Naive thymus-derived CD8-positive, alpha-beta T cell (primary cell): ENCODE data around the gene IL1R2. TPM values are rescaled to one million over a fixed set of nuclear protein-coding genes. Genes with fewer than 3 reads are reported as not detected.
"Not testable (repeated sequence)": the region's sequence is repeated elsewhere in the genome, so short reads cannot be mapped to it uniquely, and the experiment has no call there.

Source experiments
- ATAC-seq, 2 donors: fragments of 150-1000 bp; cut with Tn5 transposase in 1 of 2; sonication (Bioruptor Pico), chemical (Tn5 transposase) in 1 of 2; 1 replicate in 1 of 2; 2 replicates in 1 of 2; pipeline ENCODE4 v1.10.0; 2021; ENCODE audit warnings: mild to moderate bottlenecking in 2 of 2, moderate library complexity in 2 of 2
- POLR2A ChIA-PET: fragments of 350-600 bp; sonication (Branson Sonifier 250); formaldehyde crosslinking; loops from one replicate; lab custom pipeline; 2021; ENCODE audit warnings: antibody characterized with exemption; lab: Charles Lee
- DNase-seq, 10 donors: peaks; one replicate each; pipeline versions ENCODE4 v3.0.0 to v3.0.0-alpha.2; 2020 to 2022
- H3K27ac Mint-ChIP-seq, 10 donors: one replicate each; pipeline ENCODE4 v1.8.0; 2020 to 2022; ENCODE audit warnings: mild to moderate bottlenecking in 10 of 10, mixed read lengths in 10 of 10, moderate library complexity in 4 of 10, inconsistent platforms in 1 of 10
- H3K27me3 Mint-ChIP-seq, 5 donors: one replicate each; pipeline ENCODE4 v1.8.0; 2021 to 2022; ENCODE audit warnings: mixed read lengths in 5 of 5
- H3K36me3 Mint-ChIP-seq, 3 donors: one replicate each; pipeline ENCODE4 v1.8.0; 2020 to 2022; ENCODE audit warnings: mixed read lengths in 3 of 3, mild to moderate bottlenecking in 2 of 3, inconsistent platforms in 1 of 3
- H3K4me1 Mint-ChIP-seq, 4 donors: one replicate each; pipeline ENCODE4 v1.8.0; 2021 to 2022; ENCODE audit warnings: mixed read lengths in 4 of 4
- H3K4me3 Mint-ChIP-seq, 10 donors: one replicate each; pipeline ENCODE4 v1.8.0; 2020 to 2022; ENCODE audit warnings: mild to moderate bottlenecking in 10 of 10, mixed read lengths in 10 of 10, moderate library complexity in 6 of 10, inconsistent platforms in 1 of 10
- H3K9me3 Mint-ChIP-seq, 9 donors: one replicate each; pipeline ENCODE4 v1.8.0; 2020 to 2022; ENCODE audit warnings: mixed read lengths in 9 of 9, mild to moderate bottlenecking in 3 of 9, inconsistent platforms in 1 of 9, moderate library complexity in 1 of 9
- polyA plus RNA-seq, 3 donors: library from polyadenylated mRNA; unstranded; fragments of 300-500 nt; fragmentation: Illumina TruSeq; gene quantifications; one replicate each; pipeline ENCODE4 v1.2.3, GENCODE V29; 2021
- total RNA-seq, 8 experiments: library from RNA in 2 of 8; stranded (reverse) in 2 of 8; gene quantifications; one replicate each; pipeline ENCODE4 v1.2.3 and lab custom pipeline; 2021 to 2026

The IL1R2 gene
- total and polyA plus RNA-seq, 5 experiments from 2014 or later: not detected

GRCh38 chr2:102063487-102063911, 71.7 kb downstream of the IL1R2 start:
- Mint-ChIP-seq H3K27me3 (peaks cover 0 to 2% (median 0%) of the 10 kb centered on the region in 5 donors), H3K9me3 (peaks cover 0 to 5% (median 0%) of the 10 kb centered on the region in 9 donors), H3K4me3 (no peak overlapping the region), H3K4me1 (peaks cover 2 to 10% (median 6%) of the 10 kb centered on the region in 4 donors), H3K27ac (peak overlapping the region in 2 of 10 donors; percentile 29 to 46), H3K36me3 (peaks cover 0 to 8% (median 2%) of the 10 kb centered on the region in 3 donors)
- POLR2A ChIA-PET: no interaction called here
- no peak for ATAC-seq
- DNase-seq: no peak

- ATAC-seq: no peak
These were observed 72.3 kb downstream of the IL1R2 start for GRCh38 chr2:102063941-102064678.

GRCh38 chr2:102064679-102065674, 73.2 kb downstream of the IL1R2 start:
- peaks cover 0 to 11% (median 0%) of the 10 kb centered on the region in 9 donors for H3K9me3 Mint-ChIP-seq
- ATAC-seq (no peak), DNase-seq (no peak)
- peak overlapping the region in 2 of 10 donors; percentile 1 to 27 for H3K27ac Mint-ChIP-seq
- POLR2A ChIA-PET: no interaction called here
- peaks cover 2 to 10% (median 6%) of the 10 kb centered on the region in 4 donors for H3K4me1 Mint-ChIP-seq
- peaks cover 0 to 8% (median 2%) of the 10 kb centered on the region in 3 donors for H3K36me3 Mint-ChIP-seq
- peaks cover 0 to 2% (median 0%) of the 10 kb centered on the region in 5 donors for H3K27me3 Mint-ChIP-seq
- H3K4me3 Mint-ChIP-seq: no peak overlapping the region

More at GRCh38 chr2:102063941-102064678, 72.3 kb downstream of the IL1R2 start:
- no peak for DNase-seq
- no peak overlapping the region for H3K27ac Mint-ChIP-seq
- no peak overlapping the region for H3K4me3 Mint-ChIP-seq
- H3K9me3 Mint-ChIP-seq: peaks cover 0 to 9% (median 0%) of the 10 kb centered on the region in 9 donors
- peaks cover 2 to 10% (median 6%) of the 10 kb centered on the region in 4 donors for H3K4me1 Mint-ChIP-seq
- peaks cover 0 to 2% (median 0%) of the 10 kb centered on the region in 5 donors for H3K27me3 Mint-ChIP-seq
- POLR2A ChIA-PET: no interaction called here
- peaks cover 0 to 8% (median 2%) of the 10 kb centered on the region in 3 donors for H3K36me3 Mint-ChIP-seq

- no peak overlapping the region for H3K4me3 Mint-ChIP-seq
- H3K27me3 Mint-ChIP-seq: peaks cover 0 to 2% (median 0%) of the 10 kb centered on the region in 5 donors
- H3K4me1 Mint-ChIP-seq: peaks cover 2 to 10% (median 6%) of the 10 kb centered on the region in 4 donors
- peaks cover 0 to 11% (median 0%) of the 10 kb centered on the region in 9 donors for H3K9me3 Mint-ChIP-seq
- POLR2A ChIA-PET: no interaction called here
- H3K36me3 Mint-ChIP-seq: peaks cover 0 to 8% (median 2%) of the 10 kb centered on the region in 3 donors
- DNase-seq (no peak), ATAC-seq (no peak)
- H3K27ac Mint-ChIP-seq: no peak overlapping the region
These were observed 74.0 kb downstream of the IL1R2 start for GRCh38 chr2:102065675-102066252.

GRCh38 chr2:102066554-102066953, 74.8 kb downstream of the IL1R2 start:
- Mint-ChIP-seq H3K9me3 (peaks cover 0 to 11% (median 0%) of the 10 kb centered on the region in 9 donors), H3K4me3 (no peak overlapping the region)
- POLR2A ChIA-PET: no interaction called here

GRCh38 chr2:102068126-102068525, 76.4 kb downstream of the IL1R2 start:
- POLR2A ChIA-PET: not testable (repeated sequence)

More at GRCh38 chr2:102066554-102066953, 74.8 kb downstream of the IL1R2 start:
- H3K27ac Mint-ChIP-seq: peak overlapping the region in 2 of 10 donors; percentile 29 to 71
- peaks cover 0 to 2% (median 0%) of the 10 kb centered on the region in 5 donors for H3K27me3 Mint-ChIP-seq
- H3K4me1 Mint-ChIP-seq: peaks cover 2 to 10% (median 6%) of the 10 kb centered on the region in 4 donors
- ATAC-seq: no peak
- no peak for DNase-seq
- peaks cover 0 to 8% (median 2%) of the 10 kb centered on the region in 3 donors for H3K36me3 Mint-ChIP-seq

GRCh38 chr2:102069311-102069974, 77.7 kb downstream of the IL1R2 start:
- POLR2A ChIA-PET: no interaction called here
- no peak for ATAC-seq
- Mint-ChIP-seq H3K36me3 (peaks cover 0 to 8% (median 2%) of the 10 kb centered on the region in 3 donors), H3K27ac (no peak overlapping the region), H3K4me1 (peaks cover 0 to 4% (median 2%) of the 10 kb centered on the region in 4 donors), H3K4me3 (no peak overlapping the region), H3K9me3 (peaks cover 0 to 11% (median 0%) of the 10 kb centered on the region in 9 donors), H3K27me3 (peaks cover 0 to 2% (median 0%) of the 10 kb centered on the region in 5 donors)
- DNase-seq: no peak

More at GRCh38 chr2:102068126-102068525, 76.4 kb downstream of the IL1R2 start:
- H3K4me1 Mint-ChIP-seq, H3K27me3 Mint-ChIP-seq, ATAC-seq, H3K4me3 Mint-ChIP-seq, H3K36me3 Mint-ChIP-seq, DNase-seq: not testable (repeated sequence)
- Mint-ChIP-seq H3K27ac (peak overlapping the region in 1 of 10 donors; percentile 3), H3K9me3 (peaks cover 0 to 11% (median 0%) of the 10 kb centered on the region in 9 donors)

- H3K4me1 Mint-ChIP-seq: peaks cover 0 to 6% (median 1%) of the 10 kb centered on the region in 4 donors
- DNase-seq: no peak
- POLR2A ChIA-PET: no interaction called here
- no peak for ATAC-seq
- H3K36me3 Mint-ChIP-seq: peaks cover 0 to 8% (median 2%) of the 10 kb centered on the region in 3 donors
- H3K27me3 Mint-ChIP-seq: peaks cover 0 to 2% (median 0%) of the 10 kb centered on the region in 5 donors
- peaks cover 0 to 11% (median 0%) of the 10 kb centered on the region in 9 donors for H3K9me3 Mint-ChIP-seq
- H3K4me3 Mint-ChIP-seq: no peak overlapping the region
- H3K27ac Mint-ChIP-seq: no peak overlapping the region
These were observed 78.4 kb downstream of the IL1R2 start for GRCh38 chr2:102070058-102070642.

GRCh38 chr2:102072741-102073140, 81.0 kb downstream of the IL1R2 start:
- DNase-seq (no peak), ATAC-seq (no peak)
- peaks cover 0 to 11% (median 0%) of the 10 kb centered on the region in 9 donors for H3K9me3 Mint-ChIP-seq
- peaks cover 0 to 6% (median 3%) of the 10 kb centered on the region in 4 donors for H3K4me1 Mint-ChIP-seq
- peaks cover 0 to 1% (median 0%) of the 10 kb centered on the region in 5 donors for H3K27me3 Mint-ChIP-seq
- H3K27ac Mint-ChIP-seq: no peak overlapping the region
- POLR2A ChIA-PET: interaction anchor here (1.8 kb wide), 1 partner anchor 10 kb away, joined by 8 read pairs; no protein-coding TSS in a partner anchor
- H3K4me3 Mint-ChIP-seq: no peak overlapping the region
- H3K36me3 Mint-ChIP-seq: peaks cover 0 to 2% (median 0%) of the 10 kb centered on the region in 3 donors

GRCh38 chr2:102073168-102073724, 81.5 kb downstream of the IL1R2 start:
- peaks cover 0 to 6% (median 3%) of the 10 kb centered on the region in 4 donors for H3K4me1 Mint-ChIP-seq
- POLR2A ChIA-PET: interaction anchor here (1.8 kb wide), 1 partner anchor 10 kb away, joined by 8 read pairs; no protein-coding TSS in a partner anchor
- H3K27ac Mint-ChIP-seq: no peak overlapping the region
- H3K9me3 Mint-ChIP-seq: peaks cover 0 to 10% (median 0%) of the 10 kb centered on the region in 9 donors
- H3K4me3 Mint-ChIP-seq: no peak overlapping the region
- DNase-seq: no peak
- H3K36me3 Mint-ChIP-seq: peaks cover 0 to under 1% (median 0%) of the 10 kb centered on the region in 3 donors
- no peak for ATAC-seq
- peaks cover 0 to 1% (median 0%) of the 10 kb centered on the region in 5 donors for H3K27me3 Mint-ChIP-seq
